NCI-H2107 treated with DMSO at 0.1 percent for 48 hours (cell line): ENCODE results near the gene RNF213.
A peak's percentile ranks its signal among the peaks of the same experiment; 100 is the strongest.

Experiments
- DNase-seq: peaks from one replicate; lab custom pipeline; 2025; ENCODE audit not compliant: unreplicated experiment; lab: John Stamatoyannopoulos, UW

Gene RNF213

GRCh38 chr17:80428363-80428762, 167.7 kb downstream of the RNF213 start:
- DNase-seq = no peak

DNA sequence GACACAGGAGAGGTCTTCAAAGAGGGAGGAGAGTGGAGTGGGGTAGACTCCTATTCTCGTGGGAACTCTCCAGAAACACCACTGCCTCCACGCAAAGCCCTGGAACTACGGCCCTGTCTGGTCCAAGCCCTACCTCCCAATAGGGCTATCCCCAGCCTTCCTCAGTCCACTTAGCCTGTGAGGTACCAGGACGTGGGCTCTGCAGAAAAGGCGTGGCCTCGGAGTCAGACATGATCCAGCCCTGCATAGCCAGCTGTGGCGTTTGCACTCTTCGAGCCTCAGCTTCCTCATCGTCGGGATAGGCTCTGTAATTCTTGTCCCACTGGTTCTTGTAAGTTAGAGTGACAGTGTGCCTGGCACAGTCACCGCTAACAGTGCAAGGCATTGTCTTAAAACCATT, 168.1 kb downstream of the RNF213 start:
- no peak for DNase-seq

GRCh38 chr17:80429356-80430275, 169.0 kb downstream of the RNF213 start:
- no peak for DNase-seq

GRCh38 chr17:80430446-80431245, 170.0 kb downstream of the RNF213 start:
- no peak for DNase-seq

GRCh38 chr17:80431246-80432195, 170.9 kb downstream of the RNF213 start:
- DNase-seq = no peak

DNA sequence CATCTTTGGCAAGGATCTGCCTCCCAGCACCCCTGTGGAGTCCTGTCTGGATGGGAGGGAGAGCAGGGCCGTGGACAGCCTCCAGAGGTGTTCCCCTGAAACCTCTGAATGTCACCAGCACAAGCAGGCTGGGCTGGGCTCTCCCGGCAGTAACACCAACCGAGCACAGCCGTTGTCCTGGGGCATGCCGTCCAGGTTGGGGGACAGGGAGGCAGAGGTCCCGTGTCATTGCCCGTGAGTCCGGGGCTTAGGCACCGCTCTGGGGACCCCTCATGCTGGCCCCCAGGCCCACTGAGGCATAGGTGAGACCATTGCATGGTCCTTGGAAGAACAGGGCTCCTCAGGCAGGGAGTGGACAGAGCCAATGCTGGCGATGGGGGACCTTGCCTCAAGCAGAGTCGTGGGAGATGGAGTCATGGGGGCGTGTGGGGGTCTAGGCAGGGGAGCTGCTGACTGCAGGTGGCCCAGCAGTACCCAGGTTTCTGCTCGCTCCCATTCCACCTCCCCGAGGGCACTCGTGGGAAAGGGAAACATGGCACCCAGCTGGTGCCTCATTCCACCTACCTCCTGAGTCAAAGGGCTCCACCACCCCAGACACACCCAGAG, 171.8 kb downstream of the RNF213 start:
- DNase-seq = no peak

DNA sequence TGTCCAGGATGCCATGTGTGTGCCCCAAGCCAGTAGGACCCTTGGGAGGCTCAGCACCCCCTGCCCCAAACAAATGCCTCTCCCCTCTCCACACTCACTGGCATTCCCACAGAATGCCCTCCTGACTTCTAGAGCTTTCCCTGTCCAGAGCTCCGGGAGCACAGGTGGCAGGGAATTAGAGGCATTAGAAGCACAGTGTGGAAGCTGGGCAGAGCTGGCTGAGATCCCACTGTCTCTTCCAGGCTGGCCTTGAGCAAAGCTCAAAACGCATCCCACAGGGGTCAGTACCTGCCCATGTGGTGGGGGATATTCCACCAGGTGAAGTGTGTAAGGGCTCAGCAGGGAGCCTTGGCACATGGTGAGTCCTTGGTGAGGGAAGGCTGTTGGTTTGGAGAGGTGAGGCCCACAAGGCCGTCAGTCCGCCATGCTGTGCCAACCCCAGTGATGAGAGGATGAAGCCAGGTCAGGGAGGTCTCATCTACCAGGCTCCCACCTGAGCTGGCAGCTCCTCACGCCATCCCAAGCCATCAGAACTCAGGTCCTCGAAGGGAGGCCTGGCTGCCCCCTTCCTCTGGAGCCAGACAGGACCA, 172.4 kb downstream of the RNF213 start:
- DNase-seq = no peak

DNA sequence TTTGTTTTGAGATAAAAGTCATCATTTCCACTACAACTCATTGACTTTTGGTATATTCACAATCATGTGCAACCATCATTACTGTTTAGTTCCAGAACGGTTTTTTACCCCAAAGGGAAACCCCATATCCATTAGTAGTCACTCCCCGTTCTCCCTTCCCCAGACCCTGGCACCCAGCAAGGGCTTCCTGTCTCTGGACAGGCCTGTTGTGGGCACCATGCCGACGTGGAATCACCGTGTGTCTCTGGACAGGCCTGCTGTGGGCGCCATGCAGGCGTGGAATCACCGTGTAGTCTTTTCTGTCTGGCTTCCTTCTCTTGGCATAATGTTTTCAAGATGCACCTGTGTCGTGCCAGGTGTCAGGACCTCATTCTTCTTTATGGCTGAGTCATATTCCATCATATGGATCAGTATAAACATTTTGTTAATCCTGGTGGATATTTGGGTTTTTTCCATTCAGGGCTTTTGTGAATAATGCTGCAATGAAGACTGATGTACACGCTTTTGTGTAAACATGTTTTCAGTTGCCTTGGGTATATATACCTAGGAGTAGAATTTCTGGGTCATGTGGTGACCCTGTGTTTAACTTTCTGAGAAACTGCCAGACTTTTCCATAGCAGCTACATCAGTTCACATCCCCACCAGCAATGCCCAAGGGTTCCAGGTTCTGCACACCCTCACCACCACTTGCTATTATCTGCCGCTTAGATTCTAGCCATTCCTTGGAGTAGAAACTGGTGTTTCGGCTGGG, 173.4 kb downstream of the RNF213 start:
- no peak for DNase-seq

- no peak for DNase-seq
Measured at GRCh38 chr17:80437532-80437931, 176.9 kb downstream of the RNF213 start.

DNA sequence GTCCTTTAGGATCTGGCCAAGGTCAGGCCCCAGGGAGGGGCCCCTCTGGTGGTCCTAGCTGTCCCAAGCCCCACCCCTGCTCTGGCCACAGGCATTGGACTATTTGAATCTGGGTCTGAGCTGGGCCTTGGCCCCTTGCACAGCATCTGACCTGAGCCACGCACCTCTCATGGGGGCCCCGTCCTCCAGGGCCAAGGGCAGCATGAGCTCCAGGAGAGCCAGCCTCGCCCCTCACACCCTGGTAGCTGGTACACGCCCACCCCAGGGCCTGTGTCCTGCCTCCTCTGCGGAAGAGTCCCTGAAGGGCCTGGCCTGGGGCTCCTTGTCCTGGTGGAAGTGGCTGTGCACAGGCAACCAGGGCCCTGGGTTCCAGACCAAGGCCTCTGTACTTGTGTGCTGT, 178.2 kb downstream of the RNF213 start:
- DNase-seq = no peak

- no peak for DNase-seq
Measured at GRCh38 chr17:80439499-80439898, 178.8 kb downstream of the RNF213 start.

DNA sequence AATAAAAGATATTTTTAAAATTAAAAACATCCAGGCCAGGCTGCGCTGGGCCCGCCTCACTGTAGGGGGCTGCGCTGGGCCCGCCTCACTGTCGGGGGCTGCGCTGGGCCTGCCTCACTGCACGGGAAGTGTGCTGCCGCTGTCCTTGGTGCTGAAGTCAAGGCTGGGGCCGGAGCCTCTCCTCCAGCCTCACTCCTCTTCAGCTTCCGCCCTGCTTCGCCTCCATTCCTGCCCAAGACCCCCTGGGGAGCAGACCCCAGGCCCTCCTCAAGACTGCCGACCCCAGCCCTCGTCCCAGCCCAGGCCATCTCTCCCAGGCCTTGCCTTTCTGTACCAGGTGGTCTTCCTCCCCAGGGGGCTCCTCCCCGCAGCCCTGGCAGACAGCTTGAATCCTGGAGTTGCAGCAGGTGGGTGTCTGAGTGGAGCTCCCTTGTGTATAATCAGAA, 180.5 kb downstream of the RNF213 start:
- peak; percentile 20 for DNase-seq

DNA sequence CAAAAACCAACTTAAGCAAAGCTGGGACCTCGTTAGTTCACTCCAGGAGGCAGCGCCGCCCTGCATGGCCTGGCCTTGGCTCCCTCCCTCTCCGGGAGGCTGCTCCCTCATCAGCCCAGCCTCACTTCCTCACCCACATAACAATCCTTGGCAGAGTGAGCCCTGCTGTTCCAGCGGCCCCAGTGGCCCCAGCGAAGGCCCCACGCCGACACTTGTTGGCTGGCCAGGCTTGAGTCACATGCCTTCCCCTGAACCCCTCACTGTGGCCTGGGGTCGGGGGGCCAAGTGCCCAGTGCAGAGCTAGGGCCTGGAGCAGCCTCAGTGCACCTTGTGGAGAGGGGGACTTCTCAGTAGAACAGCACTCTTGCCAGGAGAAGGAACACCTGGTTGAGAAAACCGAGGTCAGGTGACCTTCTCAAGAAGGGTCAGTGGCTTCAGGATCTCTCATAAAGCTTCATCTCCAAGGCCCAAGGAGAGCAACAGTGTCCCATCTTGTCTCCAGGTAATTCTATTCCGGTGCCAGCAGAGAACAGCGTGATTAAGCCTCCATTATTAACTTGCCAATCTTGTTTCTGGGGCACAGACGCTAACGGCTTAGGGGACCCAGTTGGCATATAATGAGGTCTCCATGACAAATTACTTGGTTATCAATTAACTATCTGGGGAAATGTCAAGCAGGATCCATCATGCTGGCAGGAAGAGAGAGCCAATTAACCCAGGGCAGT, 181.1 kb downstream of the RNF213 start:
- DNase-seq = no peak

DNA sequence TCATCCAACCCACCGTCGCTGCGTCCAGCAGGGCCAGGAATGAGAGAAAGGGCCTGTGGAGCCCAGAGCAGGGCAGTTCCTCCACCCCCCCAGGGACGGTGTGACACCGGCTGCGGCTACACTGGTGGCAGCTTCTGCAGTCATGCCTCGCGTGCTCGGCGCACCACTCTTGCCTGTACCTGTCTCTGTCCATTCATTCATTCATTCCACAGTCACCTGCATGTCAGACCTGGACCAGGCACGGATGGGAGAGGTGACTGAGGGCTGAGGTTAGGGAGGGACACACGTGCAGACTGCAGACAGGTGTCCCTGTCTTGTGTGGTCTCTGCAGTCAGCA, 181.6 kb downstream of the RNF213 start:
- no peak for DNase-seq

GRCh38 chr17:80442764-80443163, 182.1 kb downstream of the RNF213 start:
- no peak for DNase-seq

DNA sequence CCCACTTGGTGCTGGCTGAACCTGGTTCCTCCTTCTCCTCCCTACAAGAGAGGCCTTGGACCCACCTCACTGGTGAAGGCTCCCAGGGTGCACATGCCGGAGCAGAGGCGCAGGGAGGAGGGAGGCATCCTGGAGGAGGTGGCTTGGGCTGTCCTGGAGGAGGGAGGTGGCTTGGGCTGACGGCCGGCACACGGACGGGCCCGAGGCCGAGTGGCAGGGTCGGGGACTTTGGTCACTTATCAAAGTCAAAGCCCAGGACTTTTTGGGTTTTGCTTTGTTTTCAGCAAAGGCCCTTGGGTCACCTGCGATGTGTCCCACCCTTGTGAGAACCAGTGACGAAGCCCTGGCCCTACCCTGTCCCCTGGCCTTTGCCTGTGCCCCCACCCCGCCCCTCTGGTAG, 182.8 kb downstream of the RNF213 start:
- DNase-seq = no peak

DNA sequence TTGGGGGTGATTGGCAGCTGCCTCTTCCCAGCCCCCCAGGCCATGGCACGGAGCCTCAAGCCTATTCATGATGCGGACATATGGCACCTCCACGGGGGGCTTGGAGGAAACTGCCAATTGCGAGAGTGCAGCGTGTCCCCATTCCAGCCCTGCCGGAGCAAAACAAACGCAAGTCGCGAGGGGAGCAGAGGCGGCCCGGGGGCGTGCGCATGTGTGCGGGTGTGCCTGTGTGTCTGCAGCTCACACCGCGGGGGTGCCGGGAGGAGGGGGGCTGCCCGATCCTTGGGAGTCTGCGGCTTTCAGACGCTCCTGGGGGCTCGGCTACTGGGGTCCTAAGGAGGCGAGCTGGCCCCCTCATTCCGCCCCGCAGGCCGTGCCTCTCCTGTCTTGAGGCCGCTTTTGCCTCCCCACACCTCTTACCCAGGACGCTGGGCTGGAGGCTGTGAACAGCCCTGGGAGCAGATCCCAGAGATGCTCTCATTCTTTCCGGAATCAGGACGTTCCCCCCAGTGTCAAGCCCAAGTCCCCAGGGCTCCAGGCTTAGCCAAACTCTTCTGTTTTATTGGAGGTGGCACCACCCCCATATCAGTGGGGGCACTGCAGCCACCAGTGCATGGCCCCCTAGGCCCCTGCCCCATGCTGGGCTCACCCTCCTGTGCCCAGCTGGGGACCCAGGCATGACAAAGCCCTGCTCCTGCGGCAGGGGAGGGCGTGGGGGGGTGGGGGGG, 183.4 kb downstream of the RNF213 start:
- no peak for DNase-seq

DNA sequence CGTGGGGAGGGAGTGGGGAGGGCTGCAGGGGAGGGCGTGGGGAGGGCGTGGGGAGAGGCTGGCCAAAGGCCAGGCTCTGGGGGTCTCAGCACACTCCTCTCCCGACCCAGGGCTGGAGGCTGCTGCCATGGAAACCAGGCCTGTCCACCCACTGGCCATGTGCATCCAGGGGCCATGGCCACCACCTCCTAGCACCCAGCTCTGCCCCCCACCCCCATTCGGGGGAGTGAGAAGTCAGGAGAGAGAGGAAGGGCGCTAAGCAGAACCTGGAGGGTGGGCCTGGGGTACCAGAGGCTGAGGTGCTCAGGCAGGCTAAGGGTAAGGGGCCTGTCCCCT, 184.0 kb downstream of the RNF213 start:
- DNase-seq = no peak
